ENCODE results near the gene RAB40C.

GRCh38 chr16:609984-610383 lies 20.1 kb downstream of the RAB40C start:
- TF ChIP-seq CTCF (IDR thresholded peaks at IDR 0.05) (no peak), POLR2A (IDR thresholded peaks at IDR 0.05) (no peak), POLR2AphosphoS5 (IDR thresholded peaks at IDR 0.05) (no peak)
